H54 (cell line): Measurements from ENCODE around the gene FBXO34.

Experiments used
- DNase-seq: peaks from one replicate; pipeline ENCODE4 v3.0.0; 2011; ENCODE audit warnings: low spot score, mixed read lengths; ENCODE audit not compliant: insufficient read length
- FAIRE-seq: peaks from 3 replicates; lab custom pipeline; 2011; peaks lifted over from hg19 to GRCh38; lab: Jason Lieb, UNC
- POLR2A ChIP-seq: IDR thresholded peaks from 2 replicates; pipeline ENCODE4 v1.6.1; 2011; ENCODE audit warnings: low read depth, mild to moderate bottlenecking, low read length

Gene FBXO34, protein sequence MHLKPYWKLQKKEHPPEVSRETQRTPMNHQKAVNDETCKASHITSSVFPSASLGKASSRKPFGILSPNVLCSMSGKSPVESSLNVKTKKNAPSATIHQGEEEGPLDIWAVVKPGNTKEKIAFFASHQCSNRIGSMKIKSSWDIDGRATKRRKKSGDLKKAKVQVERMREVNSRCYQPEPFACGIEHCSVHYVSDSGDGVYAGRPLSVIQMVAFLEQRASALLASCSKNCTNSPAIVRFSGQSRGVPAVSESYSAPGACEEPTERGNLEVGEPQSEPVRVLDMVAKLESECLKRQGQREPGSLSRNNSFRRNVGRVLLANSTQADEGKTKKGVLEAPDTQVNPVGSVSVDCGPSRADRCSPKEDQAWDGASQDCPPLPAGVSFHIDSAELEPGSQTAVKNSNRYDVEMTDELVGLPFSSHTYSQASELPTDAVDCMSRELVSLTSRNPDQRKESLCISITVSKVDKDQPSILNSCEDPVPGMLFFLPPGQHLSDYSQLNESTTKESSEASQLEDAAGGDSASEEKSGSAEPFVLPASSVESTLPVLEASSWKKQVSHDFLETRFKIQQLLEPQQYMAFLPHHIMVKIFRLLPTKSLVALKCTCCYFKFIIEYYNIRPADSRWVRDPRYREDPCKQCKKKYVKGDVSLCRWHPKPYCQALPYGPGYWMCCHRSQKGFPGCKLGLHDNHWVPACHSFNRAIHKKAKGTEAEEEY

DNA sequence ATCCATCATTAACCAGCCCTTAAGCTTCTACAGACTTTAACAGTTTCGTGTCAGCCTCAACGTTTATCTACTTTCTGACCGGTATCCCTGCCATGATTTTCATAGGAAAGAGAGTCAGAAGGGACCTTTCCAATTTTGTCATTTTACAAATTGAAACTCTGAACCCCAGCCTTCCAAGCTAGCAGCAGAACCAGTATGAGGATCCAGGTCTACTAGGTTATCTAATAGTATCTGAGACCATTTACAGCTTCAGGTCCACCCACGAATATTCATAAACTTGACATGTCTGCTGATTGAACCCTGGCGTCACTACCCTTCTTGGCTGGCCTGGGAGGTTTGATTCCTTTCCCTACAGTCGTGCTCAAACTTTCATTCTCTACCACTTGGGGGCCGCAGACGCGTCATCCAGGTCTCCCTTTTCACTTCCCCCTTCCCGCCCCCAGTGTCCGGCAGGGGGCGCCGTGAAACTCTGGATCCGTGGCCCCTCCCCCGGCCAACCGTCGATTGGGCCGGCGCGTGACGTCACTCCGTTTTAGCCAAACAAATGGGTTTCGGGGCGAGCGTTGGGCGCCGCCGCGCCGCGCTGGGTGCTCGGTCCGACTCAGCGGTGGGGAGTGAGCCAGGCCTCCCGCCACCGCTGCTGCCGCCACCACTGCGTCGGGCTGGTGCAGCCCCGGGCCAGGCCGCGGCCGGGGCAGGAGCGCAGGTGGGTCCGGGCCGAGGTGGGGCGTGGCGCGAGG is at the start of gene FBXO34:
TSS of gene FBXO34 (plus strand) at position 590 of the 740 bp plus-strand sequence. CDS start 78,970 bp downstream, outside the sequence.
- peak; percentile 77 for TF ChIP-seq POLR2A
- DNase-seq (peak; percentile 65), FAIRE-seq (peak; percentile 95)

GRCh38 chr14:55221968-55222367 is 49.3 kb upstream of the FBXO34 start:
- TF ChIP-seq POLR2A = no peak
- no peak for DNase-seq
- no peak for FAIRE-seq

GRCh38 chr14:55223364-55223763 is 47.9 kb upstream of the FBXO34 start:
- no peak for DNase-seq
- FAIRE-seq = no peak
- TF ChIP-seq POLR2A = no peak

DNA sequence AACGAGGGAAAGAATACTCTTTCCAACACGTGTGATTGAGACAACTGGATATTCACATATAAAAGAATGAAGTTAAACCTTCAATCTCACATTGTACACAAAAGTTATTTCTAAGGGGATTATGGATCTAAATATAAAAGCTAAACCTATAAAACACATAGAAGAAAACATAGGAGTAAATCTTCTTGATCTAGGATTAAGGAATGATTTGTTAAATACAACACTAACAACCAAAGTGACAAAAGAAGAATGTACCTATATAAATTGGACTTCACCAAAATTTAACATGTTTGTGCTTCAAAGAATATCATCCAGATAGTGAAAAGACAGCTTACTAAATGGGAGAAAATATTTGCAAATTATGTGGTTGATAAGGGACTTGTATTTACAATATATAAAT is 43.0 kb upstream of the FBXO34 start:
- FAIRE-seq (no peak), DNase-seq (no peak)
- TF ChIP-seq POLR2A = no peak

DNA sequence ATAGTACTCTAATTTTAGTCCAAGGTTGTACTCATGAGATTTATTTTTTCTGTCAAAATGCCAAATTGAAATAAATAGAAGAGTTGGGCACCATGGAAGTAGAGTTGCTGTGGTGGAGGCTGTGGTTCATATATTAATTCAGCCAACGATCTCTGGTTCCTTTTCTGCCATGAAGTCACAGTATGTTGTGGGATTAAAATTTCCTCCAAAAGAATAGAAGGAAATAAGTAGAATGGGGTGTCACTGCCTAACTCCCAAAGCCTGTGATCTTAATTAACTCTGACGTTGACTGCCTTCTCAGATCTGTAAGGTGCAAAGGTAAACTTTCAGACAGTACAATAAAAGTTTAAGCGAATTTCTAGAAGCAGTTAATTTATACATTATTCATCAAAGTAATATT is 37.6 kb upstream of the FBXO34 start:
- no peak for TF ChIP-seq POLR2A
- FAIRE-seq (no peak), DNase-seq (no peak)

GRCh38 chr14:55238019-55238680 is 33.1 kb upstream of the FBXO34 start:
- FAIRE-seq = no peak
- TF ChIP-seq POLR2A = no peak
- DNase-seq = no peak

GRCh38 chr14:55239320-55239719 is 31.9 kb upstream of the FBXO34 start:
- TF ChIP-seq POLR2A = no peak
- FAIRE-seq = no peak
- DNase-seq = no peak

DNA sequence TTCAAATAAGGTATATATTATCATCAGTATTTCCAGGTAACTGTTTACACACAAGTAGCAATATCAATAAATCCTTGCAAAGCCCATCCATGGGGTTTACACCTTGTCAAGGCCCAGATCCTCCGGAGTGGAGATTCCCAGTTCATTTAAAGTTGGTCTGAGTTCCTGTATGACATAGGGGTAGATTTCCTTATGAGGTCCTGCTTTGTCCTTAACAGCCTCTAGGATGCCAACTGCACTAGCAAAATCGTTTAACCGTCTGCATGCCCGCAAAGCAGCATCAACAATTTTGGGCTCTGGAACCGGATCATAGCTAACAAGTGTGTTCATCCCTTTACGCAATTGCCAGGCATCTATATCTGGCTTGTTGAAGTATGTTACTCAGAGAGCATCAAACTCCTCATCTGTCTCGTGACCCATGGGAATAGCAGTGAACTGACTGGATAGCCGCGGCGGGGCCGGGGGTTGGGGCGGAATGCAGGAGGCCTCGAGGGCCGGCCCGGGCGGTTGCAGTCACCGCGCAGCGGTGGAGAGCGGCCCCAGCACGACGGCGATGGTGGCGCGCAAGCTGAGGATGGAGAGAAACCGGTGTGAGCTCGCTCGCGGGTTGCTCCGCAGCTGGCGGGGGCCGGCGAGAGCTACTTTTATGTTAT is 30.6 kb upstream of the FBXO34 start:
- FAIRE-seq (no peak), DNase-seq (no peak)
- TF ChIP-seq POLR2A = no peak

- no peak for DNase-seq
- FAIRE-seq = no peak
- TF ChIP-seq POLR2A = no peak
Observed at GRCh38 chr14:55241673-55242072, 29.5 kb upstream of the FBXO34 start.

DNA sequence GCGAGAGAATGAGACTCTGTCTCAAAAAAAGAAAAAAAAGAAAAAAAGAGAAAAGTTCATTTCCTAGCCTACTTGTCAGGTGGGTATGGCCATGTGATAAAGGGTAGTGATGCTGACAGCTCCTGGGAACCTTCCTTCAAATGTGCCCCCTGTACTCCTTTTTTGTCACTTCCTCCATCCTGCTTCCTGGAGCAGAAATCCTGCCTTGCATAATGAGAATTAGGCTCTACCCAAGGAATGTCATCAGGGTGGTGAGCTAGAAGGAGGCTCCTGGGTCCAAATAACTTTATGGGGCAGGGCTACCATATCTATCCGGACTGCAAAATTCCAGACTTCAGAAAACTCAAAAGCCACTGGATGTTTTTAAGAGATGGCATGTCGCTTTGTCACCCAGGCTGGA is 27.8 kb upstream of the FBXO34 start:
- no peak for DNase-seq
- no peak for FAIRE-seq
- no peak for TF ChIP-seq POLR2A

- FAIRE-seq (no peak), DNase-seq (no peak)
- no peak for TF ChIP-seq POLR2A
Observed at GRCh38 chr14:55243813-55244212, 27.4 kb upstream of the FBXO34 start.

- no peak for DNase-seq
- no peak for FAIRE-seq
- no peak for TF ChIP-seq POLR2A
Observed at GRCh38 chr14:55245657-55246268, 25.5 kb upstream of the FBXO34 start.

DNA sequence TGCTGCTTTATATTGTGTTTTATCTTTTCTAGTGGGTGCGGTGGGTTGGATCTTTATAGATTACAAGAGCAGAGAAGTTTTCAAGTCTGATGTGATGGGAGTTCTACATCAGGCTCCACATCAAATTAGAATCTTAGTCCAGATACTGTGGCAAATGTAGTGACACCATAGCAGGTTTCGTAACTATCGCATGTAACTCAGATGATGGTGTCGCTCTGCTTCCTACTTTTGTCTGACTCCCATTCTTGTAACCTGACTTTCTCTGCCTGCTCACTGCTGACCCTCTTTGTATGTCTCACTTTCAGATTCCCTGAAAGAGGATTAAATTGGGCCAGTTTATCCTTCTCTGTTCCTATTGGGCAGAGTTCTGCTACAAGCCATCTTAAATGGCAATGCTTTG is 22.8 kb upstream of the FBXO34 start:
- DNase-seq (no peak), FAIRE-seq (no peak)
- no peak for TF ChIP-seq POLR2A
